Measurements from ENCODE around the gene PIM2. TPM values are rescaled to one million over a fixed set of nuclear protein-coding genes. Genes with fewer than 3 reads are reported as not detected.

Gene PIM2
- total RNA-seq, 2 donors from 2014 or later: 2.3 to 7.9 TPM

DNA sequence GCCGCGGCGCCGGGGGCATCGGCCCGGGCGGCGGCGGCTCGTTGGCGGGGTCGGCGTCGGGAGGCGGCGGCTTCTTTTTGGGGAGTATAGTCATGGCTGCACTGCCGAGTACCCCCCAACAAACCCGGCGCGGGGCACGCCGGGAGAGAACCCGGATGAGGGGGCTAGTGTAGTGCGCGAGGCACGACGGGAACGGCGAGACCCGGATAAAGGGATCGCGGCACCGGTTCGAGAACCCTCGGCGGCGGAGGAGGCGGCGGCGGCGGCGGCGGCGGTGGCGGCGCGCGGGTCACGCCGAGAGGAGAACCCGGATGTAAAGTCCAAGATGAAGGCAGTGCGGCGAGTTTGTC, 38.6 kb upstream of the PIM2 start, which contains the start of gene OTUD5:
Gene OTUD5, minus strand, starts transcription at position 131 of the 350 bp plus-strand sequence. Its CDS starts 37 bp downstream, at position 94.
- no peak for TF ChIP-seq POLR2A (IDR thresholded peaks at IDR 0.05)
- TF ChIP-seq, protein P1, sequence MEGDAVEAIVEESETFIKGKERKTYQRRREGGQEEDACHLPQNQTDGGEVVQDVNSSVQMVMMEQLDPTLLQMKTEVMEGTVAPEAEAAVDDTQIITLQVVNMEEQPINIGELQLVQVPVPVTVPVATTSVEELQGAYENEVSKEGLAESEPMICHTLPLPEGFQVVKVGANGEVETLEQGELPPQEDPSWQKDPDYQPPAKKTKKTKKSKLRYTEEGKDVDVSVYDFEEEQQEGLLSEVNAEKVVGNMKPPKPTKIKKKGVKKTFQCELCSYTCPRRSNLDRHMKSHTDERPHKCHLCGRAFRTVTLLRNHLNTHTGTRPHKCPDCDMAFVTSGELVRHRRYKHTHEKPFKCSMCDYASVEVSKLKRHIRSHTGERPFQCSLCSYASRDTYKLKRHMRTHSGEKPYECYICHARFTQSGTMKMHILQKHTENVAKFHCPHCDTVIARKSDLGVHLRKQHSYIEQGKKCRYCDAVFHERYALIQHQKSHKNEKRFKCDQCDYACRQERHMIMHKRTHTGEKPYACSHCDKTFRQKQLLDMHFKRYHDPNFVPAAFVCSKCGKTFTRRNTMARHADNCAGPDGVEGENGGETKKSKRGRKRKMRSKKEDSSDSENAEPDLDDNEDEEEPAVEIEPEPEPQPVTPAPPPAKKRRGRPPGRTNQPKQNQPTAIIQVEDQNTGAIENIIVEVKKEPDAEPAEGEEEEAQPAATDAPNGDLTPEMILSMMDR (IDR thresholded peaks at IDR 0.05): no peak
- DNase-seq (peak in 1 of 4 donors; percentile 70), ATAC-seq (peak; percentile 12)
- H3K4me1 ChIP-seq: peaks cover 50% of the 10 kb centered on the region
- intact Hi-C loops (cut with DNase I): no loop called here
- peak within 1 kb of the TSS; percentile 16 to 34 for H3K4me3 ChIP-seq
- no peaks in the 10 kb centered on the region for H3K36me3 ChIP-seq (replicated peaks in 1 of 2; ENCODE audit: insufficient read depth in 1 of 2, low read depth in 2 of 2)
- peak within 1 kb of the TSS; percentile 75 to 99 (median 95) for H3K27ac ChIP-seq
- H3K9me3 ChIP-seq: no peaks in the 10 kb centered on the region
- 0 to 1% methylated on average over 3 to 22 of the region's 53 CpGs for WGBS, 2 donors
- H3K27me3 ChIP-seq: no peaks in the 10 kb centered on the region

DNA sequence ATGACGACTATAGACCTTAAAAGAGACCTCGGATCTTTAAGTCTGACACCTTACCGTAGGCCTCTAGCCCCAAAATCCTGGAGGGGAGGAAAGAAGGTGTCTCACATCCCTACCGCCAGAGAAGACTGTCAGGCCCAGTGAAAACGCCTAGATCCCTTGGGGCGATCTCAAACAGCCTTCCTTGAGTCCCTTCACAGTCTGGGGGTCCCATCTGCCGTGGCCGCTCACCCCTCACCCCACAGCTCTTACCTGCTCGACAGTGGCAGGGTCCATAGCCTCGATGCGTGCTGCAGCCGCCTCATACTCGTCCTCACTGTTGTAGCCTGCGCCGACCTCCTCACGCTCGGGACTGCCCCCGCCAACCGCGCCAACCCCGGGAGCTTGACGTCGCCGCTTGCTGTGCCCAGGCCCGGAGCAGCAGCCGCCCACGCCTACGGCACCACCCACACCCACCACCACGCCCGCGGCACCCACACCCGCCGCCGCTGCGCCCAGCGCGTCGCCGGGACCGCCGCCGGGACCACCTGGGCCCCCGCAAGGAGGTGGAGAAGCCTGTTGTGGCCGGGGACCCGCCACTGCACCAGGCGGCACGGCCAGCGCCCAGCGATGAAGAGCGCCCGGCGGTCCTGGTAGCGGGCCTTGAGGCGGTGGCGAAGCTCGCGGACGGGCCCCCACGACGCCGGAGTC, 38.0 kb upstream of the PIM2 start:
- intact Hi-C loops (cut with DNase I): no loop called here
- Histone ChIP-seq H3K4me1 (peaks cover 50% of the 10 kb centered on the region), H3K4me3 (peak overlapping the region; percentile 16 to 34), H3K27me3 (no peaks in the 10 kb centered on the region), H3K9me3 (no peaks in the 10 kb centered on the region), H3K36me3 (replicated peaks in 1 of 2; ENCODE audit: insufficient read depth in 1 of 2, low read depth in 2 of 2) (no peaks in the 10 kb centered on the region), H3K27ac (peak overlapping the region; percentile 75 to 99 (median 95))
- TF ChIP-seq POLR2A (IDR thresholded peaks at IDR 0.05): no peak
- TF ChIP-seq, protein P1 (IDR thresholded peaks at IDR 0.05): no peak
- no peak for ATAC-seq
- 3 to 14% methylated on average over 5 of the region's 61 CpGs for WGBS, 2 donors
- peak in 3 of 4 donors; percentile 20 to 30 (median 27) for DNase-seq

DNA sequence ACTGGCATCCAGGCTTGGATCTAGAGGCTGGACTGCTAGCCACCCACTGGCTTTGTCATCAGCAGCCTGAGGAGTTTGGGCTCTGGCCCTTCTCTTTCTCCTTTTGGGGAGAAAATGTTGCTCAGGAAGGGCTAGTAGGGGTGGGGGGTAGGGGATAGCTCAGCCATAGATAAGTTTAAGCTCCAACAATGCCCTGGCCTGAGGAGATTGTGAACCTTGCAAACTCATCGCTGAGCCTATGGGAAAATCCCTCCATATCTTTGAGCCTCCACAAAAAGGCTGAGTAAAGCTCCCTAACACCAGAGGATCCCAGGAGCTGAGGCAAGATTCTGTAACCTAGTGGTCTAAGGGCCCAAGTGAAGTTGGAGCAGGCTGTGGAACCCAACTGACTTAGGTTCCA, 29.8 kb upstream of the PIM2 start:
- ATAC-seq: no peak
- intact Hi-C loops (cut with DNase I): no loop called here
- Histone ChIP-seq H3K36me3 (replicated peaks in 1 of 2; ENCODE audit: insufficient read depth in 1 of 2, low read depth in 2 of 2) (no peaks in the 10 kb centered on the region), H3K27ac (no peak overlapping the region), H3K9me3 (no peaks in the 10 kb centered on the region), H3K4me1 (peaks cover 21% of the 10 kb centered on the region), H3K4me3 (no peak overlapping the region), H3K27me3 (no peaks in the 10 kb centered on the region)
- WGBS, 2 donors: 86% methylated on average over 1 of the region's 1 CpG; no CpG with 5 or more reads in 1 of the 2 donors
- DNase-seq: no peak
- TF ChIP-seq POLR2A (IDR thresholded peaks at IDR 0.05): no peak
- TF ChIP-seq, protein P1 (IDR thresholded peaks at IDR 0.05): no peak

DNA sequence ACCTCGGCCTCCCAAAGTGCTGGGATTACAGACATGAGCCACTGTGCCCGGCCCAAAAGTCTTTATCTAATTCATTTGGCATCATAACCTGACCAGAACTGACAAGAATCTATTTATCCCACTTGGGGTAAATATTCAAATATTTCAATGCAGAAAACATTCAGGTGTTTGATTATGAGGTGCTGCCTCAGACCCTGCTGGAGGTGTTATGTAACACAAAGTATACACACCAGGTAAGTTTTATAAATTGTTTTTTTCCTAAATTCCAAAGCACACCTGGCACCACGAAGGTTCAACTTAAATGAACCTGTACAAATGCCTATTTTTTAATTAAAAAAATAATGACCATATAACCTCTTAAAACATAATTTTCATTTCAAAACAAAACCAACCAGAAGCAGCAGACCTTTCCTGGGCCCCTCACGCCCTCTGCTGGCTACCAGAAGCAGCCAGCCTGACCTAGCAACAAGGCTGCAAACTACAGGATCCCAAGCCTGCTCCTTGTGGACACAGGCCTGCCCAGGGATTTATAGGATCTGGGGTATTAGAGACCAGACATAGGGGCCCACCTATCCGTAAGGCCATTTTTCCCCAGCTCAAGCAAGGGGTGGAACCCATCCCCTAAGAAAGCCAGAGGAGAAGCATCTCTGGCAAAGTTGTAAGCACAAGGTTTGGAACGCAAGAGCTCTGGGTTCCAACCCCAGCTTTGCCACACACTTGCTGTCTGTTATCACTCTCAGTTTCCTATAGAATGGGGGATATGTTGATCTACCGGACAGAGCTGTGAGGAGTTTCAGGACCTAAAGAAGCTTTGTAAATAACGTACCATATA, 26.9 kb upstream of the PIM2 start:
- H3K27ac ChIP-seq: no peak overlapping the region
- H3K4me3 ChIP-seq: no peak overlapping the region
- WGBS, 2 donors: 41 to 50% methylated on average over 5 to 8 of the region's 8 CpGs
- H3K27me3 ChIP-seq: no peaks in the 10 kb centered on the region
- no peaks in the 10 kb centered on the region for H3K9me3 ChIP-seq
- peaks cover 24% of the 10 kb centered on the region for H3K4me1 ChIP-seq
- H3K36me3 ChIP-seq (replicated peaks in 1 of 2; ENCODE audit: insufficient read depth in 1 of 2, low read depth in 2 of 2): no peaks in the 10 kb centered on the region
- intact Hi-C loops (cut with DNase I): no loop called here
- ATAC-seq (peak; percentile 53), DNase-seq (peak; percentile 52 to 65 (median 60))
- TF ChIP-seq, protein P1 (IDR thresholded peaks at IDR 0.05): peak; percentile 44 to 67 (median 60)
- TF ChIP-seq POLR2A (IDR thresholded peaks at IDR 0.05): no peak
